GM18498 (cell line): Measurements from ENCODE around the gene ADAM15.

Source experiments
- ATAC-seq: cut with Tn5 transposase; IDR thresholded peaks from one replicate; pipeline ENCODE4 v1.9.1; 2021; ENCODE audit warnings: mild to moderate bottlenecking, moderate library complexity; ENCODE audit not compliant: unreplicated experiment

Gene ADAM15

GRCh38 chr1:155070158-155070621, 19.1 kb downstream of the ADAM15 start:
- ATAC-seq = no peak

GRCh38 chr1:155070721-155071569, 19.8 kb downstream of the ADAM15 start:
- peak; percentile 82 for ATAC-seq

- no peak for ATAC-seq
Observed at GRCh38 chr1:155071701-155072100, 20.6 kb downstream of the ADAM15 start.

GRCh38 chr1:155072531-155073289, 21.6 kb downstream of the ADAM15 start:
- no peak for ATAC-seq

- no peak for ATAC-seq
Observed at GRCh38 chr1:155073377-155074242, 22.5 kb downstream of the ADAM15 start.

- no peak for ATAC-seq
Observed at GRCh38 chr1:155075535-155075934, 24.4 kb downstream of the ADAM15 start.

GRCh38 chr1:155076371-155076770, 25.3 kb downstream of the ADAM15 start:
- no peak for ATAC-seq

- ATAC-seq = no peak
Observed at GRCh38 chr1:155077346-155077745, 26.2 kb downstream of the ADAM15 start.

- no peak for ATAC-seq
Observed at GRCh38 chr1:155077758-155078445, 26.8 kb downstream of the ADAM15 start.

- ATAC-seq = no peak
Observed at GRCh38 chr1:155078469-155079209, 27.5 kb downstream of the ADAM15 start, which contains the start of gene EFNA3. EFNA3 (plus strand) TSS chr1:155078837; CDS start chr1:155078942, 105 bp downstream.

GRCh38 chr1:155079210-155079486, 28.0 kb downstream of the ADAM15 start:
- no peak for ATAC-seq

GRCh38 chr1:155079487-155080311, 28.6 kb downstream of the ADAM15 start:
- no peak for ATAC-seq

- no peak for ATAC-seq
Observed at GRCh38 chr1:155080312-155081228, 29.5 kb downstream of the ADAM15 start.

- no peak for ATAC-seq
Observed at GRCh38 chr1:155081472-155082300, 30.6 kb downstream of the ADAM15 start.

GRCh38 chr1:155082301-155083051, 31.4 kb downstream of the ADAM15 start:
- ATAC-seq = no peak

GRCh38 chr1:155083052-155083541, 32.0 kb downstream of the ADAM15 start:
- no peak for ATAC-seq
